GM18511 (cell line): Measurements from ENCODE around the gene NKAIN4.

Experiments
- ATAC-seq: cut with Tn5 transposase; IDR thresholded peaks from one replicate; pipeline ENCODE4 v1.9.1; 2021; ENCODE audit warnings: mild to moderate bottlenecking, moderate library complexity; ENCODE audit not compliant: unreplicated experiment

NKAIN4 gene

GRCh38 chr20:63288581-63289251 lies 34.5 kb upstream of the NKAIN4 start:
- no peak for ATAC-seq

GRCh38 chr20:63287697-63288580 lies 33.7 kb upstream of the NKAIN4 start:
- no peak for ATAC-seq

GRCh38 chr20:63286781-63287696 lies 32.8 kb upstream of the NKAIN4 start:
- ATAC-seq, result no peak

- ATAC-seq, result no peak
Measured at GRCh38 chr20:63285636-63286615, 31.7 kb upstream of the NKAIN4 start.

DNA sequence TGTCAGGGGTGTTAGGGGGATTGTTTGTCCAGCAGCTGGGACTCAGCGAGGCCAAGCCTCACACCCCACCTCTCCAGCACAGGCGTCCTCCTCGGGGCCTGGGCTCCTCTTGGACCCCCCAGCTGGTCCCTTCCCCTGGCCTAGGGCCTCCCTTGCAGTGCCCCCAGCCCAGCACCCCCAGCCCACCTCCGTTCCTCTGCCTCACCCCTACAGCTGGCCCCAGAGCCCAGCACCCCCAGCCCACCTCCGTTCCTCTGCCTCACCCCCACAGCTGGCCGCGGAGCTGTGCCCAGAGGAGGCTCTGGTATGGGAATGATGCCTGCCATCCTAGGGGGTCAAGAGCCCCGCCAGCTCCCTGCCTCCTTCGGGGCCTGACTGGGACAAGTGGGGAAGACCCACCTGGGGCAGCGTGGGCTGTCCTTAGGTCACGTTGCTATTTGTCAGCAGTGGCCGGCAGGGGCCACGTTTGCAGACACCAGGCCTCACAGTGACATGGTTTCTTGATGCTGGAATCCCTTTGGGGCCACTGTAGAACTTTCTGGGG lies 30.8 kb upstream of the NKAIN4 start:
- ATAC-seq, result no peak

DNA sequence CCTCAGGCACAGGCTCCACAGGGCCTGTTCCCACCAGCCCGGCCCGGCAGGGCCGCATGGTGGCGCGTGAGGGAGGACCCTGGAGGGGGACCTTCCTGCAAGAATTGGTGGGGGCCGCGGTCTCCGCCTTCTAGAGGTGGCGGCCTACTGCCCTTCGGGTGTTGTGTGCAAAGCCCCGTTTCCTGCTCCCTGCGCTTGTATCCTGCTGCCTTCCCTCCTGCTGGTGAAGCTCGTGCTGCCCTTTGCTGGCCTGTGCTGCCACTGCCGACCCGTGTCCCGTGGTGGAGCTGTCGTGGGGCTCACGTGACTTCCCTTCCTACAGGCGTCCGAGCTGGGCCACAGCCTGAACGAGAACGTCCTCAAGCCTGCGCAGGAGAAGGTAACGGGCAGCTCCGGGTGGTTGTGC lies 30.3 kb upstream of the NKAIN4 start:
- ATAC-seq, result no peak

DNA sequence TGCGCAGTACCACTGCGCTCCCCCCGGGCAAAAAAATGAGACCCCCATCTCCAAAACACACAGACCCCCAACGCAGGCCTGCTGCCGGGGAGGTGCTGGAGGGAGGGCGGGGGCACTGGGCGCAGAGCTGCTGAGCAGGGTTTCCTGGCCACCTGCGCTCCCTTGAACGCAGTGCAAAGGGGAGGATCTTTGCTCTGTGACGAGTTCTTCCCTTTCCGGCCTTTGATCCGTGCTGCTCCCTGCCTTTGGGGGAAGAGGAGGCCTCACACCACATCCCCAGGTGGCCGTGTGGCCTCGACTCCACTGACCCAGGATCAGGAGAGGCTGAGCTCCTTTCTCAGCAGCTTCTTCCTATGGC lies 29.8 kb upstream of the NKAIN4 start:
- ATAC-seq, result no peak

GRCh38 chr20:63283397-63284082 lies 29.3 kb upstream of the NKAIN4 start:
- ATAC-seq, result no peak

GRCh38 chr20:63282946-63283345 lies 28.7 kb upstream of the NKAIN4 start:
- no peak for ATAC-seq

DNA sequence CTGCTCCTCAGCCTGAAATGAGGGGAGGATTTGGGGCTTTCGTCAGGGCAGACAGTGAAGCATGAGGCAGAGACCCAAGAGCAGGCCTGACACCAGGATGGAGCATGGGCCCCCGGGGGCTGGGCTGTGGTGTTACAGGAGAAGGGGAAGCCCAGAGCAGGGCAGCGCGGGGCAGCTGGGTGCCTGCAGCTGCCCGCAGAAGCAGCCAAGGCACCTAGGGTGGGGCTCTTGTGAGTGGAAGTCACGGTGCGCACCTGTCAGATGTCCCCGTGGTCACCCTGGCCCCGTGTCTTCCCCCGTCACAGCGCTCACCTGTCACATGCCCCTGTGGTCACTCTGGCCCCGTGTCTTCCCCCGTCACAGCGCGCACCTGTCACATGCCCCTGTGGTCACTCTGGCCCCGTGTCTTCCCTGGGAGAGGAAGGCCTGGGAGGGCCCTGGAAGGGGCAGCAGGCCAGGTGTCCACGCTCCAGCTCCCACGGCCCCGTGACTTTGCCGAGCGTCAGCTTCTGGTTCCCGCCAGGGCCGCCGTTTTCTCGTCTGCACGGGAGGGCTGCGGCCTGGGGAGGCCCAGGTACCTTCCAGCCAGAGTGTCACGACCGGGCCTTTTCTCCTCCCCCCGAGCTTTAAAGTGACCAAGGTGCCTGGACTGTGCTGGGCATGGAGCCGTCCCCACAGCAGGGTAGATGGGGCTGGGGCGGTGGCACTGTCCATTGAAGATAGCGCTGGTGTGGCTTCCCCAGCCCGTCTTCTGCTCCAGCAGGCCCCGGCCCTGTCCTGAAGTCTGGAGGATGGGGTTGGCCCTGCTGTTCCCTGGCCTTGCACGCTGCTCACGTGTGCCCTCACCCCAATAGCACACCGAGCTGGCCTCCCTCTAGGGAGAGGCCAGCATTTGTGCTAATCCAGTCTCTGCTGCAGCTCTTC lies 27.7 kb upstream of the NKAIN4 start:
- ATAC-seq, result no peak

DNA sequence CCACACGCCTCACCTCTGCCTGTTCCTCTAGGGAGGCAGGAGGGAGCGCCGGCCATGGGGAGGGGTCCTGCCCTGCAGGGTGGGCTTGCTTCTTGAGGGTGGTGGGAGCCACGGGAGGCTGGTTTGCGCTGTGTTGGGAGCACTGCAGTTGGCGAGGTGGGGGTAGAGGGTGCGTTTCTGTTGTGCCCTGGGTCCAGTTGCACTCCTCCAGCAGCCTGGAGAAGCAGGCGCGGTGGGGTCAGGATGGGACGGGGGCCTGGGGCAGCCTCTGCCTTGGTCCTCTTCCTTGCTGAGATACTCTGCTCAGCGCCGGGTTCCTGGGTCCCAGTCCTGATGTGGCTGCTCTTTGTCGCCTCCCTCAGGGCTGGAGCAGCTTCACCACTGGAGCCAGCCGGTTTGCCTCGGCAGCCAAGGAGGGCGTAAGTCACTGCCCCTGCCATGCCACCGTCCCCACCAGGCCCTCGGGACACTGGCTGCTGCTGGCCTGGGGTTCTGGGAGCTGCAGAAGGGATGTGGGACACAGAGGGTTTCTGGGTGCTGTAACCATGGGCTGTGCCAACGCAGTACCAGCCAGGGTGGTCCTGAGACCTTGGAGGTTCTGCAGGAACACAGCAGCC lies 26.8 kb upstream of the NKAIN4 start:
- no peak for ATAC-seq

- ATAC-seq, result no peak
Measured at GRCh38 chr20:63280371-63280770, 26.1 kb upstream of the NKAIN4 start.

- no peak for ATAC-seq
Measured at GRCh38 chr20:63279931-63280330, 25.7 kb upstream of the NKAIN4 start.

GRCh38 chr20:63278661-63279060 lies 24.4 kb upstream of the NKAIN4 start:
- ATAC-seq, result no peak

DNA sequence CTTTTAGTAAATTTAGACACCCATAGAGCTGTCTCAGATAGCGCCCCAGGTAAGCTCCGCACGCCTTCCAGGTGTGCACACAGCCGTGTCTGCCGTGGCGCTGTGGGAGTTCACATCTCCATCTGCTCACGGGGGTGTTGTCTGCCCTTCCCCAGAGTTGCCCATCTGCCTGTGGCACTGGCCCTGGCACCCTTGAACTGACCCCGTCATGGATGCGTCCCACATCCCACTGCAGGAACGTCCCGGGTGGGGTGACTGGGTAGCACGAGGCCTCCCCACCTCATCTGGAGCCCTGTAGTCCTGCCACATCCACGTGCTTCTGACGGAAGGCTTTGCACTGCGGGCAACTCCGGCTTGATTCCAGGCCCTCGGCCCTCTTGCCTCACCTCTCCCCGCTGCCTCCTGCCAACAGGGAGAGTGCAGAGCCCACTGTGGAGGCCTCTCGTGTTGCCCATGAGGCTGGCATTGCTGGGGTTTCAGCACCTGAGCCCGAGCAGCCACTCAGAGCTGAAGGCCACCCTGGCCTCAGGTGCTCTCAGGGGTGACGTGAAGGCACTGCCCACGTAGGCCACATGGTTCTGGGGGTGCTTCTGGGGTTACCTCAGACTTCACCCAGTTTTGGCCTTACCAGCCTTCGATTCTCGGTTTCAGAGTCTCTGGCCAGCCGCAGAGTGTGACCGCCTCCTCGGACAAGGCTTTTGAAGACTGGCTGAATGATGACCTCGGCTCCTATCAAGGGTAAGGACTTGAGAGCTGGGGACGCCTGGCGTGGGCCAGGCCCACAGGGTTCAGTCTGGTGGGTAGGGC lies 23.4 kb upstream of the NKAIN4 start:
- ATAC-seq, result no peak

DNA sequence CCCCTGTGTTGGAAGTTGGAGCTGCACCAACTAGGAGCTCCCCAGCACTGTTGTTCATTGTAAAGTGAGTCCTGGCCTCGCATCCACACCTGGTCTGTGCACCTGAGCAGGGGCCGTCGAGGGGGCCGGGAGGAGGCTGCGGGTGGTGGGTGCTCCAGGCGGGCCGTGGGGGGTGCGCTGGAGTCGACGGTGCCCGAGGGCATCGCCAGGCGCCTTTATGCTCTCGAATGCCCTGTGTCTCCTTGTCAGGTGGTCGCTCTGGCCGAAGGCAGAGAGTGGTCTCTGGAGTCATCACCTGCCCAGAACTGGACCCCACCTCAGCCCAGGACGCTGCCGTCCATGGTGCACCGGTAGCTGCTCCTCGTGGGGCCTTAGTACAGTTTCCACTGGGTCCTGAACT lies 22.7 kb upstream of the NKAIN4 start:
- ATAC-seq, result no peak

- no peak for ATAC-seq
Measured at GRCh38 chr20:63275825-63276224, 21.6 kb upstream of the NKAIN4 start.
